H1 (cell line): ENCODE results near the gene SCGN. TPM values are rescaled to one million over a fixed set of nuclear protein-coding genes. Genes with fewer than 3 reads are reported as not detected.

ENCODE experiments used
- CTCF ChIA-PET: fragments of 300-600 bp; sonication (Branson Sonifier 250); formaldehyde crosslinking; loops from one replicate; lab custom pipeline; 2021; ENCODE audit not compliant: partially characterized antibody; lab: Charles Lee
- POLR2A ChIA-PET: fragments of 300-600 bp; sonication (Branson Sonifier 250); formaldehyde crosslinking; loops from one replicate; lab custom pipeline; 2021; ENCODE audit warnings: inconsistent platforms; ENCODE audit not compliant: partially characterized antibody; lab: Charles Lee
- DNase-seq, 2 experiments: peaks; one replicate each; pipeline versions ENCODE4 v3.0.0 to v3.0.0-alpha.2; 2010 to 2022; ENCODE audit warnings: low spot score in 2 of 2, low read depth in 1 of 2, mixed read lengths in 1 of 2
- FAIRE-seq: peaks from 2 replicates; lab custom pipeline; 2011; peaks lifted over from hg19 to GRCh38; lab: Jason Lieb, UNC
- H2AFZ ChIP-seq: 2 replicates; pipeline ENCODE4 v1.8.1; 2012; ENCODE audit warnings: low read length, inconsistent platforms
- H2AK5ac ChIP-seq: 2 replicates; pipeline ENCODE4 v1.6.1; 2013; ENCODE audit warnings: low read depth, low read length
- H2BK120ac ChIP-seq: replicated peaks from 2 replicates; pipeline ENCODE3; 2013; ENCODE audit warnings: low read depth, low read length, inconsistent platforms
- H2BK12ac ChIP-seq: 2 replicates; pipeline ENCODE4 v1.6.1; 2013; ENCODE audit warnings: low read depth, low read length
- H2BK15ac ChIP-seq: 2 replicates; pipeline ENCODE4 v1.6.1; 2013; ENCODE audit warnings: low read length
- H2BK20ac ChIP-seq: 2 replicates; pipeline ENCODE4 v1.6.1; 2013; ENCODE audit warnings: low read length
- H2BK5ac ChIP-seq: 2 replicates; pipeline ENCODE4 v1.6.1; 2013; ENCODE audit warnings: low read depth, low read length
- H3K14ac ChIP-seq: 2 replicates; pipeline ENCODE4 v1.6.1; 2013; ENCODE audit warnings: inconsistent platforms; ENCODE audit not compliant: insufficient read length
- H3K18ac ChIP-seq: 2 replicates; pipeline ENCODE4 v1.6.1; 2013; ENCODE audit warnings: low read length; ENCODE audit errors: extremely low read depth
- H3K23ac ChIP-seq: 2 replicates; pipeline ENCODE4 v1.6.1; 2013; ENCODE audit warnings: inconsistent platforms; ENCODE audit not compliant: insufficient read length
- H3K23me2 ChIP-seq: 2 replicates; pipeline ENCODE4 v1.6.1; 2013; ENCODE audit warnings: low read depth, low read length
- H3K27ac ChIP-seq: 2 replicates; pipeline ENCODE4 v1.6.1; 2011; ENCODE audit warnings: low read depth, low read length, inconsistent platforms
- H3K27me3 ChIP-seq, 4 experiments: replicated peaks in 1 of 4; 1 replicate in 1 of 4; 2 replicates in 3 of 4; pipeline versions ENCODE4 v1.6.1 to v1.8.1; 2011 to 2013; ENCODE audit warnings: low read length in 3 of 4, mild to moderate bottlenecking in 3 of 4, inconsistent platforms in 2 of 4, mixed read lengths in 2 of 4, moderate library complexity in 1 of 4; ENCODE audit not compliant: control insufficient read depth in 3 of 4, insufficient read depth in 3 of 4; ENCODE audit errors: extremely low read depth in 1 of 4
- H3K36me3 ChIP-seq, 4 experiments: 2 replicates each; pipeline versions ENCODE4 v1.6.1 to v1.8.1; 2011 to 2013; ENCODE audit warnings: mild to moderate bottlenecking in 4 of 4, low read length in 3 of 4, moderate library complexity in 2 of 4, control low read depth in 1 of 4, inconsistent platforms in 1 of 4; ENCODE audit not compliant: insufficient read depth in 4 of 4, control insufficient read depth in 2 of 4
- H3K4ac ChIP-seq: replicated peaks from 2 replicates; pipeline ENCODE3; 2013; ENCODE audit warnings: low read length, low read depth, mixed read lengths, inconsistent platforms; ENCODE audit not compliant: insufficient read length
- H3K4me1 ChIP-seq, 4 experiments: replicated peaks in 1 of 4; 1 replicate in 1 of 4; 2 replicates in 3 of 4; pipeline versions ENCODE4 v1.6.1 to v1.8.1; 2011 to 2013; ENCODE audit warnings: low read length in 3 of 4, inconsistent platforms in 2 of 4, mixed read lengths in 1 of 4; ENCODE audit not compliant: insufficient read depth in 4 of 4, control insufficient read depth in 3 of 4
- H3K4me2 ChIP-seq, 2 experiments: 2 replicates each; pipeline versions ENCODE4 v1.6.1 to v1.8.1; 2011 to 2013; ENCODE audit warnings: low read depth in 2 of 2, low read length in 2 of 2, control low read depth in 1 of 2, inconsistent platforms in 1 of 2, mild to moderate bottlenecking in 1 of 2; ENCODE audit not compliant: insufficient read depth in 1 of 2
- H3K4me3 ChIP-seq, 4 experiments: fragments of 200-600, 300-600 bp in 1 of 4; sonication (generic), shearing (Covaris generic), sonication (Bioruptor Twin) in 1 of 4; 2 replicates each; pipeline versions ENCODE4 v1.5.1 to v1.8.1; 2011 to 2016; ENCODE audit warnings: low read length in 4 of 4, low read depth in 3 of 4, control low read depth in 2 of 4, inconsistent platforms in 2 of 4, mild to moderate bottlenecking in 2 of 4, mixed read lengths in 1 of 4, moderate library complexity in 1 of 4; ENCODE audit not compliant: insufficient read depth in 2 of 4; ENCODE audit errors: extremely low read depth in 1 of 4
- H3K56ac ChIP-seq: replicated peaks from 2 replicates; pipeline ENCODE3; 2013; ENCODE audit warnings: low read depth, mild to moderate bottlenecking, mixed read lengths, low read length, inconsistent platforms; ENCODE audit not compliant: insufficient read length
- H3K79me1 ChIP-seq: 2 replicates; pipeline ENCODE4 v1.6.1; 2013; ENCODE audit warnings: low read depth, low read length, control low read depth
- H3K79me2 ChIP-seq, 2 experiments: 2 replicates each; pipeline versions ENCODE4 v1.6.1 to v1.8.1; 2012 to 2013; ENCODE audit warnings: low read length in 2 of 2, mild to moderate bottlenecking in 2 of 2, inconsistent platforms in 1 of 2; ENCODE audit not compliant: insufficient read depth in 2 of 2, control insufficient read depth in 1 of 2
- H3K9ac ChIP-seq, 4 experiments: replicated peaks in 1 of 4; 1 replicate in 1 of 4; 2 replicates in 3 of 4; pipeline versions ENCODE4 v1.6.1 to v1.8.1; 2011 to 2013; ENCODE audit warnings: low read depth in 3 of 4, low read length in 3 of 4, control low read depth in 2 of 4, mild to moderate bottlenecking in 2 of 4, moderate library complexity in 2 of 4, inconsistent platforms in 1 of 4; ENCODE audit errors: extremely low read depth in 1 of 4
- H3K9me3 ChIP-seq, 2 experiments: 2 replicates each; pipeline versions ENCODE4 v1.6.1 to v1.8.1; 2012 to 2013; ENCODE audit warnings: mild to moderate bottlenecking in 2 of 2, moderate library complexity in 2 of 2, control low read depth in 1 of 2, inconsistent platforms in 1 of 2, low read depth in 1 of 2, low read length in 1 of 2, mixed read lengths in 1 of 2; ENCODE audit not compliant: insufficient read depth in 2 of 2
- H4K20me1 ChIP-seq, 2 experiments: replicated peaks in 1 of 2; 2 replicates each; pipeline versions ENCODE3 to v1.8.1; 2011 to 2013; ENCODE audit warnings: inconsistent platforms in 2 of 2, low read length in 2 of 2, mild to moderate bottlenecking in 1 of 2; ENCODE audit not compliant: insufficient read depth in 2 of 2, control insufficient read depth in 1 of 2
- H4K5ac ChIP-seq: 2 replicates; pipeline ENCODE4 v1.6.1; 2013; ENCODE audit warnings: low read length, low read depth, mixed read lengths, inconsistent platforms; ENCODE audit not compliant: insufficient read length
- H4K8ac ChIP-seq: 2 replicates; pipeline ENCODE4 v1.8.0; 2013; ENCODE audit warnings: mild to moderate bottlenecking, moderate library complexity, low read length, inconsistent platforms; ENCODE audit not compliant: insufficient read depth; ENCODE audit errors: extremely low read depth
- H4K91ac ChIP-seq: replicated peaks from 2 replicates; pipeline ENCODE3; 2013; ENCODE audit warnings: low read length, mixed read lengths, inconsistent platforms; ENCODE audit not compliant: insufficient read length
- ATF2 ChIP-seq: IDR thresholded peaks from 2 replicates; pipeline ENCODE4 v1.6.1; 2012; ENCODE audit warnings: low read length, inconsistent platforms
- BACH1 ChIP-seq: IDR thresholded peaks from 2 replicates; pipeline ENCODE4 v1.6.1; 2012; ENCODE audit warnings: low read length, improper control_type of control experiment
- BCL11A ChIP-seq, 2 experiments: IDR thresholded peaks; one replicate each; pipeline ENCODE4 v1.6.1; 2011; ENCODE audit warnings: low read depth in 2 of 2, low read length in 2 of 2, mild to moderate bottlenecking in 2 of 2
- CHD1 ChIP-seq: IDR thresholded peaks from 2 replicates; pipeline ENCODE4 v1.6.1; 2012; ENCODE audit warnings: low read depth, low read length, improper control_type of control experiment
- HDAC2 ChIP-seq, 2 experiments: fragments of 300-600 bp in 1 of 2; sonication (generic) in 1 of 2; IDR thresholded peaks; 2 replicates each; pipeline ENCODE4 v1.6.1; 2011 to 2012; ENCODE audit warnings: low read depth in 2 of 2, low read length in 2 of 2, mild to moderate bottlenecking in 2 of 2, moderate library complexity in 2 of 2, borderline replicate concordance in 1 of 2, inconsistent platforms in 1 of 2
- POLR2AphosphoS5 ChIP-seq: IDR thresholded peaks from 2 replicates; pipeline ENCODE4 v1.6.1; 2011; ENCODE audit warnings: low read depth, low read length
- SAP30 ChIP-seq: fragments of 300-600 bp; sonication (generic); IDR thresholded peaks from 2 replicates; pipeline ENCODE4 v1.7.1; 2012; ENCODE audit warnings: low read length, moderate library complexity, mild to moderate bottlenecking, inconsistent platforms; ENCODE audit not compliant: insufficient read depth, insufficient replicate concordance
- SUZ12 ChIP-seq: fragments of 200-600 bp; sonication (generic); IDR thresholded peaks from 2 replicates; pipeline ENCODE4 v1.6.1; 2012; ENCODE audit warnings: mild to moderate bottlenecking, inconsistent platforms, low read length, moderate library complexity, mixed read lengths
- TAF1 ChIP-seq: IDR thresholded peaks from 2 replicates; pipeline ENCODE4 v1.6.1; 2011; ENCODE audit warnings: mild to moderate bottlenecking, low read depth, low read length
- YY1 ChIP-seq: IDR thresholded peaks from 2 replicates; pipeline ENCODE4 v1.6.1; 2011; ENCODE audit warnings: low read depth, mild to moderate bottlenecking, low read length
- ZNF274 ChIP-seq: IDR thresholded peaks from 2 replicates; pipeline ENCODE4 v1.7.0; 2012; ENCODE audit warnings: low read length, borderline replicate concordance; ENCODE audit errors: extremely low read depth
- WGBS, 2 experiments: shearing (Covaris generic) in 1 of 2; methylation state at CpG; one replicate each; pipeline versions ENCODE4 v1.1.6 to v1.1.7; 2013 to 2015; ENCODE audit warnings: low lambda C conversion rate in 2 of 2, mixed read lengths in 2 of 2, inconsistent platforms in 1 of 2, low coverage in 1 of 2, missing lambda C conversion rate in 1 of 2; ENCODE audit not compliant: insufficient replicate concordance in 2 of 2, insufficient coverage in 1 of 2, insufficient read length in 1 of 2; ENCODE audit errors: extremely low coverage in 1 of 2, missing lambda C conversion rate in 1 of 2; 5-methylcytosine and 5-hydroxymethylcytosine counted together
- polyA plus RNA-seq, 7 experiments: library from polyadenylated mRNA; depleted of rRNA in 3 of 7; stranded (reverse) in 5 of 7; unstranded in 2 of 7; fragments of >200 nt in 5 of 7; fragments of 200-250 nt in 2 of 7; gene quantifications; 1 replicate in 5 of 7; 2 replicates in 1 of 7; 4 replicates in 1 of 7; pipeline versions ENCODE4 v1.2.1 to v1.2.3, GENCODE V29; 2011 to 2013; ENCODE audit warnings: missing spikeins in 2 of 7, mixed read lengths in 2 of 7
- total RNA-seq: library from RNA; stranded (reverse); fragmentation: NEBNext Ultra II Directional; extraction: Animal tissue kit (Norgen Biotek cat#: 25700); gene quantifications from 2 replicates; pipeline ENCODE4 v1.2.1, GENCODE V29; 2021

SCGN gene
- total and polyA plus RNA-seq, 2 of the 8 experiments (the other 6 are each of a cell fraction or from before 2014, with no cell fraction given) = not detected

GRCh38 chr6:25665455-25665854, 13.4 kb downstream of the SCGN start:
- ChIA-PET POLR2A (no interaction called here), CTCF (no interaction called here)
- no peak for FAIRE-seq
- no peaks in the 10 kb centered on the region for H3K36me3 ChIP-seq
- H3K9me3 ChIP-seq = no peaks in the 10 kb centered on the region
- H3K23ac ChIP-seq = no peak overlapping the region
- H4K8ac ChIP-seq = no peak overlapping the region
- H3K4me3 ChIP-seq = no peak overlapping the region
- H2BK20ac ChIP-seq = no peak overlapping the region
- H3K27ac ChIP-seq = no peak overlapping the region
- H4K20me1 ChIP-seq = no peaks in the 10 kb centered on the region
- H2BK120ac ChIP-seq = no peak overlapping the region
- no peak overlapping the region for H2AFZ ChIP-seq
- H3K79me1 ChIP-seq = no peaks in the 10 kb centered on the region
- H3K56ac ChIP-seq = no peak overlapping the region
- no peak overlapping the region for H3K18ac ChIP-seq
- no peak for DNase-seq
- no peak overlapping the region for H2BK12ac ChIP-seq
- no peak overlapping the region for H4K5ac ChIP-seq
- 93% methylated on average over 4 of the region's 4 CpGs; no CpG with 5 or more reads in 1 of the 2 experiments for WGBS, 2 experiments
- no peak overlapping the region for H2AK5ac ChIP-seq
- H3K9ac ChIP-seq = no peak overlapping the region
- H3K14ac ChIP-seq = no peak overlapping the region
- H4K91ac ChIP-seq = no peak overlapping the region
- no peaks in the 10 kb centered on the region for H3K4me1 ChIP-seq
- no peak overlapping the region for H3K4ac ChIP-seq
- no peaks in the 10 kb centered on the region for H3K27me3 ChIP-seq
- H2BK15ac ChIP-seq = no peak overlapping the region
- no peaks in the 10 kb centered on the region for H3K23me2 ChIP-seq
- no peak for TF ChIP-seq BCL11A (IDR thresholded peaks at IDR 0.05; ENCODE audit: low read depth in 2 of 2, low read length in 2 of 2)
- no peak for TF ChIP-seq HDAC2 (IDR thresholded peaks at IDR 0.05; ENCODE audit: borderline replicate concordance in 1 of 2, low read depth in 2 of 2, low read length in 2 of 2)
- no peak for TF ChIP-seq SAP30
- TF ChIP-seq TAF1 = no peak
- TF ChIP-seq CHD1 = no peak
- no peak for TF ChIP-seq BACH1
- no peak for TF ChIP-seq ZNF274
- no peak for TF ChIP-seq SUZ12
- TF ChIP-seq ATF2 = no peak
- no peak for TF ChIP-seq YY1
- TF ChIP-seq POLR2AphosphoS5 = no peak
- TF ChIP-seq, all 59 proteins: peak for 0
- no peaks in the 10 kb centered on the region for H3K79me2 ChIP-seq
- H3K4me2 ChIP-seq = no peak overlapping the region
- H2BK5ac ChIP-seq = no peak overlapping the region
